GM12891 (cell line): ENCODE data around the gene FANCE.

ENCODE experiments used
- POLR2AphosphoS5 ChIP-seq: IDR thresholded peaks from 2 replicates; pipeline ENCODE4 v1.6.1; 2011; ENCODE audit warnings: low read depth, low read length, control low read depth
- TAF1 ChIP-seq: IDR thresholded peaks from 2 replicates; pipeline ENCODE4 v1.6.1; 2011; ENCODE audit warnings: low read depth, low read length, control low read depth

GRCh38 chr6:35415065-35415891 lies 36.9 kb upstream of the FANCE start:
- no peak for TF ChIP-seq POLR2AphosphoS5
- TF ChIP-seq TAF1, result no peak
